DLD1 (cell line): ENCODE results near the gene MMP25.

Experiments
- in situ Hi-C: cut with HindIII; loops from 2 replicates; pipeline ENCODE4 v1.10.0; 2017; ENCODE audit warnings: low sequenced_read_pairs

MMP25 gene

GRCh38 chr16:3045758-3046640 lies at the start of gene MMP25:
TSS of gene MMP25 (plus strand) at chr16:3046561. CDS start at chr16:3046918, 357 bp downstream.
- in situ Hi-C loops, result no loop called here

- in situ Hi-C loops, result no loop called here
Measured at GRCh38 chr16:2999929-3000328, 46.4 kb upstream of the MMP25 start.

- in situ Hi-C loops, result no loop called here
Measured at GRCh38 chr16:3000540-3000939, 45.8 kb upstream of the MMP25 start.

- in situ Hi-C loops, result no loop called here
Measured at GRCh38 chr16:3001316-3001715, 45.0 kb upstream of the MMP25 start.

- in situ Hi-C loops, result no loop called here
Measured at GRCh38 chr16:3003582-3004270, 42.6 kb upstream of the MMP25 start.

- in situ Hi-C loops, result no loop called here
Measured at GRCh38 chr16:3004319-3004718, 42.0 kb upstream of the MMP25 start.

- in situ Hi-C loops, result no loop called here
Measured at GRCh38 chr16:3004781-3005284, 41.5 kb upstream of the MMP25 start.

GRCh38 chr16:3007059-3007956 lies 39.1 kb upstream of the MMP25 start:
- in situ Hi-C loops, result no loop called here

- in situ Hi-C loops, result no loop called here
Measured at GRCh38 chr16:3007957-3008689, 38.2 kb upstream of the MMP25 start.

- in situ Hi-C loops, result no loop called here
Measured at GRCh38 chr16:3008690-3009037, 37.7 kb upstream of the MMP25 start.

GRCh38 chr16:3009568-3010390 lies 36.6 kb upstream of the MMP25 start:
- in situ Hi-C loops, result no loop called here

- in situ Hi-C loops, result no loop called here
Measured at GRCh38 chr16:3010510-3010909, 35.9 kb upstream of the MMP25 start.

- in situ Hi-C loops, result no loop called here
Measured at GRCh38 chr16:3012246-3012645, 34.1 kb upstream of the MMP25 start.

- in situ Hi-C loops, result no loop called here
Measured at GRCh38 chr16:3012828-3013420, 33.4 kb upstream of the MMP25 start, which contains the start of gene CLDN9. TSS of gene CLDN9 (plus strand) at chr16:3012923. CDS start at chr16:3013363, 440 bp downstream.

- in situ Hi-C loops, result no loop called here
Measured at GRCh38 chr16:3013491-3013951, 32.8 kb upstream of the MMP25 start.

- in situ Hi-C loops, result no loop called here
Measured at GRCh38 chr16:3013998-3014690, 32.2 kb upstream of the MMP25 start.

- in situ Hi-C loops, result no loop called here
Measured at GRCh38 chr16:3014971-3015370, 31.4 kb upstream of the MMP25 start.

GRCh38 chr16:3015865-3016521 lies 30.4 kb upstream of the MMP25 start:
- in situ Hi-C loops, result no loop called here
